ENCODE data around the gene KCNT2. TPM values are rescaled to one million over a fixed set of nuclear protein-coding genes. Genes with fewer than 3 reads are reported as not detected.
"Not testable (repeated sequence)": the region's sequence is repeated elsewhere in the genome, so short reads cannot be mapped to it uniquely, and the experiment has no call there.

Gene KCNT2
- total RNA-seq, 1 experiment from 2014 or later: 1.2 TPM

GRCh38 chr1:196323869-196324268, 284.4 kb downstream of the KCNT2 start:
- no peak for DNase-seq (ENCODE audit: low spot score)

GRCh38 chr1:196319301-196319700, 288.9 kb downstream of the KCNT2 start:
- DNase-seq (ENCODE audit: low spot score): no peak

GRCh38 chr1:196317535-196318522, 290.4 kb downstream of the KCNT2 start:
- DNase-seq (ENCODE audit: low spot score): peak; percentile 44

- DNase-seq (ENCODE audit: low spot score): no peak
These were observed 295.5 kb downstream of the KCNT2 start for GRCh38 chr1:196312739-196313138.

GRCh38 chr1:196309386-196309785, 298.9 kb downstream of the KCNT2 start:
- peak; percentile 48 for DNase-seq (ENCODE audit: low spot score)

- DNase-seq (ENCODE audit: low spot score): no peak
These were observed 300.1 kb downstream of the KCNT2 start for GRCh38 chr1:196308176-196308575.

- no peak for DNase-seq (ENCODE audit: low spot score)
These were observed 301.8 kb downstream of the KCNT2 start for GRCh38 chr1:196306421-196306820.

- no peak for DNase-seq (ENCODE audit: low spot score)
These were observed 303.0 kb downstream of the KCNT2 start for GRCh38 chr1:196305216-196305615.

- no peak for DNase-seq (ENCODE audit: low spot score)
These were observed 305.3 kb downstream of the KCNT2 start for GRCh38 chr1:196302981-196303380.

GRCh38 chr1:196302420-196302819, 305.8 kb downstream of the KCNT2 start:
- DNase-seq (ENCODE audit: low spot score): no peak

- no peak for DNase-seq (ENCODE audit: low spot score)
These were observed 312.5 kb downstream of the KCNT2 start for GRCh38 chr1:196295766-196296165.

GRCh38 chr1:196278816-196279215, 329.4 kb downstream of the KCNT2 start:
- DNase-seq (ENCODE audit: low spot score): no peak

- no peak for DNase-seq (ENCODE audit: low spot score)
These were observed 330.4 kb downstream of the KCNT2 start for GRCh38 chr1:196277860-196278259.

- DNase-seq (ENCODE audit: low spot score): no peak
These were observed 336.9 kb downstream of the KCNT2 start for GRCh38 chr1:196271212-196271947.

- not testable (repeated sequence) for DNase-seq (ENCODE audit: low spot score)
These were observed 345.2 kb downstream of the KCNT2 start for GRCh38 chr1:196263086-196263485.

- DNase-seq (ENCODE audit: low spot score): no peak
These were observed 348.0 kb downstream of the KCNT2 start for GRCh38 chr1:196260270-196260669.

GRCh38 chr1:196259316-196259715, 348.9 kb downstream of the KCNT2 start:
- no peak for DNase-seq (ENCODE audit: low spot score)

- DNase-seq (ENCODE audit: low spot score): no peak
These were observed 352.5 kb downstream of the KCNT2 start for GRCh38 chr1:196255762-196256161.

- no peak for DNase-seq (ENCODE audit: low spot score)
These were observed 378.7 kb downstream of the KCNT2 start for GRCh38 chr1:196229546-196229945.

- DNase-seq (ENCODE audit: low spot score): no peak
These were observed 393.4 kb downstream of the KCNT2 start for GRCh38 chr1:196214866-196215265.

- DNase-seq (ENCODE audit: low spot score): no peak
These were observed 398.3 kb downstream of the KCNT2 start for GRCh38 chr1:196209983-196210382.

GRCh38 chr1:196209265-196209664, 399.0 kb downstream of the KCNT2 start:
- DNase-seq (ENCODE audit: low spot score): no peak
